Heart left ventricle (tissue), 13 donors: Measurements from ENCODE around the gene CCDC86.

ENCODE experiments used
- CTCF ChIP-seq, 12 donors: fragments of 200-600 bp; sonication (generic) in 4 of 12; IDR thresholded peaks; one replicate each; pipeline versions ENCODE4 v1.5.0 to v1.8.0; 2018 to 2022; ENCODE audit warnings: antibody characterized with exemption in 12 of 12, mild to moderate bottlenecking in 5 of 12
- POLR2A ChIP-seq, 2 donors: fragments of 450-650 bp; IDR thresholded peaks; one replicate each; pipeline ENCODE4 v1.6.1; 2017; ENCODE audit warnings: antibody characterized with exemption in 2 of 2, mild to moderate bottlenecking in 2 of 2, moderate library complexity in 2 of 2
- donor health status: ischemic (EF 13 %, LVEDD 7.1; RV severe dilation, severe dysfunction).
- donor health status: DM: no; HTN: yes; CAD: no.
- donor health status: DM: no; HTN: no; CAD: no.
- donor health status: ischemic (EF 25% LVEDD 6.9; RV normal size, moderate dysfunction).
- donor health status: ischemic (EF 25% LVEDD 5.7; RV mildly dilated, moderate dysfunction).
- donor health status: ischemic (EF 35%, LVEDD 5.7; RV mildly dilated, moderate dysfunction).
- donor health status: nonischemic (EF 11% LVEDD 7.7; RV severe dilation, severe dysfunction).
- donor health status: DM: yes; HTN: yes; CAD: no.
- donor health status: PGD.
- donor health status: ischemic (EF 29% LVEDD 5.4; RV normal size, mild dysfunction).
- donor health status: nonischemic (EF 23%, LVEDD 6.1; RV moderate dilation, normal function).

GRCh38 chr11:60878245-60879101, 36.6 kb downstream of the CCDC86 start:
- no peak for TF ChIP-seq CTCF (IDR thresholded peaks at IDR 0.05)
- TF ChIP-seq POLR2A (IDR thresholded peaks at IDR 0.05) = no peak
